A549 (cell line): ENCODE data around the gene SLC17A9. TPM values are rescaled to one million over a fixed set of nuclear protein-coding genes. Genes with fewer than 3 reads are reported as not detected.

ENCODE experiments used
- ATAC-seq, 2 experiments: fragments of 200-7000 bp in 1 of 2; fragments of >200 bp in 1 of 2; cut with Nextera tagmentation in 1 of 2; cut with Tn5 transposase in 1 of 2; 3 replicates each; pipeline versions ENCODE4 v1.8.0 to v1.9.1; 2018 to 2020; ENCODE audit warnings: mild to moderate bottlenecking in 1 of 2, moderate library complexity in 1 of 2
- CTCF ChIA-PET: fragments of 300-600 bp; sonication (Branson Sonifier 250); formaldehyde crosslinking; extraction: SDS; loops from one replicate; lab custom pipeline; 2021; ENCODE audit warnings: antibody characterized with exemption, inconsistent platforms; lab: Yijun Ruan, JAX
- POLR2A ChIA-PET: fragments of 350-600 bp; formaldehyde crosslinking; extraction: SDS; loops from one replicate; lab custom pipeline; 2021; ENCODE audit warnings: antibody characterized with exemption, inconsistent platforms; lab: Yijun Ruan, JAX
- DNase-seq, 2 experiments: peaks; one replicate each; pipeline versions ENCODE4 v3.0.0 to v3.0.0-alpha.2; 2011 to 2016; ENCODE audit warnings: low read depth in 1 of 2, low spot score in 1 of 2
- FAIRE-seq: peaks from 2 replicates; lab custom pipeline; 2011; peaks lifted over from hg19 to GRCh38; lab: Jason Lieb, UNC
- H3K27ac ChIP-seq, 2 experiments: fragments of >200 bp; sonication (Bioruptor Twin); formaldehyde crosslinking; 3 replicates each; pipeline ENCODE4 v1.5.1; 2016 to 2017
- H3K4me1 ChIP-seq: fragments of >200 bp; sonication (Bioruptor Twin); formaldehyde crosslinking; 3 replicates; pipeline ENCODE4 v1.6.1; 2016
- H3K4me2 ChIP-seq: fragments of >200 bp; sonication (Bioruptor Twin); formaldehyde crosslinking; 3 replicates; pipeline ENCODE4 v1.6.1; 2016
- H3K4me3 ChIP-seq: fragments of >200 bp; sonication (Bioruptor Twin); formaldehyde crosslinking; 3 replicates; pipeline ENCODE4 v1.5.1; 2016
- H3K9me3 ChIP-seq: fragments of >200 bp; sonication (Bioruptor Twin); formaldehyde crosslinking; 3 replicates; pipeline ENCODE4 v1.6.1; 2016
- ATOH8 ChIP-seq: fragments of 250-450 bp; sonication (Bioruptor Pico); IDR thresholded peaks from 2 replicates; pipeline ENCODE4 v1.5.0; 2020; ENCODE audit warnings: low read depth, mild to moderate bottlenecking, moderate library complexity
- BHLHE40 ChIP-seq: IDR thresholded peaks from 2 replicates; pipeline ENCODE4 v1.6.1; 2012; ENCODE audit warnings: low read depth, low read length, inconsistent platforms
- CBX2 ChIP-seq: fragments of 200-600 bp; sonication (generic); IDR thresholded peaks from 2 replicates; pipeline ENCODE4 v1.6.1; 2016; ENCODE audit warnings: low read depth, mild to moderate bottlenecking, borderline replicate concordance
- CHD4 ChIP-seq: fragments of 200-600 bp; sonication (generic); IDR thresholded peaks from 2 replicates; pipeline ENCODE4 v1.6.1; 2016; ENCODE audit warnings: antibody characterized with exemption, mild to moderate bottlenecking, borderline replicate concordance
- E2F6 ChIP-seq: IDR thresholded peaks from 2 replicates; pipeline ENCODE4 v1.6.1; 2012; ENCODE audit warnings: low read depth, borderline replicate concordance
- EHMT2 ChIP-seq: fragments of 200-600 bp; sonication (generic); IDR thresholded peaks from 2 replicates; pipeline ENCODE4 v1.6.1; 2016; ENCODE audit warnings: antibody characterized with exemption, low read depth, mild to moderate bottlenecking, moderate library complexity
- ELK1 ChIP-seq: fragments of 150-350 bp; IDR thresholded peaks from 2 replicates; pipeline ENCODE4 v1.6.1; 2014; ENCODE audit warnings: low read depth, mild to moderate bottlenecking, low read length
- EP300 ChIP-seq, 2 experiments: fragments of >200 bp; sonication (Bioruptor Twin); formaldehyde crosslinking; IDR thresholded peaks; 2 replicates in 1 of 2; 3 replicates in 1 of 2; pipeline ENCODE4 v1.6.1; 2016 to 2017
- FOXS1 ChIP-seq: fragments of 250-450 bp; sonication (Bioruptor Pico); IDR thresholded peaks from 2 replicates; pipeline ENCODE4 v1.5.0; 2020; ENCODE audit warnings: mild to moderate bottlenecking, moderate library complexity
- GATA3 ChIP-seq: IDR thresholded peaks from 2 replicates; pipeline ENCODE4 v1.6.1; 2012; ENCODE audit warnings: borderline replicate concordance
- HDAC2 ChIP-seq: fragments of 200-600 bp; sonication (generic); IDR thresholded peaks from 2 replicates; pipeline ENCODE4 v1.6.1; 2016
- HES2 ChIP-seq: fragments of >200 bp; sonication (Bioruptor Twin); formaldehyde crosslinking; IDR thresholded peaks from 2 replicates; pipeline ENCODE4 v1.6.1; 2016
- HOXA7 ChIP-seq: fragments of 250-450 bp; sonication (Bioruptor Pico); IDR thresholded peaks from 2 replicates; pipeline ENCODE4 v1.5.0; 2020; ENCODE audit warnings: mild to moderate bottlenecking, moderate library complexity
- HOXB13 ChIP-seq: fragments of 250-450 bp; sonication (Bioruptor Pico); IDR thresholded peaks from 2 replicates; pipeline ENCODE4 v1.5.0; 2020; ENCODE audit warnings: low read depth, mild to moderate bottlenecking, moderate library complexity
- JUN ChIP-seq, 2 experiments: fragments of >200 bp; sonication (Bioruptor Twin); formaldehyde crosslinking; IDR thresholded peaks; 2 replicates in 1 of 2; 3 replicates in 1 of 2; pipeline ENCODE4 v1.6.1; 2016 to 2017
- JUNB ChIP-seq: fragments of >200 bp; sonication (Bioruptor Twin); formaldehyde crosslinking; IDR thresholded peaks from 2 replicates; pipeline ENCODE4 v1.6.1; 2016
- KDM5A ChIP-seq: fragments of 200-600 bp; sonication (generic); IDR thresholded peaks from 2 replicates; pipeline ENCODE4 v1.6.1; 2016; ENCODE audit warnings: antibody characterized with exemption, mild to moderate bottlenecking
- MAFK ChIP-seq: fragments of 450-650 bp; IDR thresholded peaks from 2 replicates; pipeline ENCODE4 v1.6.1; 2014; ENCODE audit not compliant: partially characterized antibody
- MAX ChIP-seq: IDR thresholded peaks from 2 replicates; pipeline ENCODE4 v1.6.1; 2012
- POLR2AphosphoS2 ChIP-seq: conservative IDR thresholded peaks from 2 replicates; pipeline ENCODE4 v1.6.1; 2012; ENCODE audit warnings: low read length, improper control_type of control experiment, inconsistent platforms
- RFX5 ChIP-seq: fragments of 450-650 bp; IDR thresholded peaks from 2 replicates; pipeline ENCODE4 v1.7.1; 2014; ENCODE audit warnings: antibody characterized with exemption, mild to moderate bottlenecking, moderate library complexity
- SREBF2 ChIP-seq: fragments of 450-650 bp; IDR thresholded peaks from 2 replicates; pipeline ENCODE4 v1.6.1; 2014; ENCODE audit warnings: mild to moderate bottlenecking, moderate library complexity
- USF2 ChIP-seq: fragments of 450-650 bp; IDR thresholded peaks from 2 replicates; pipeline ENCODE4 v1.6.1; 2014; ENCODE audit warnings: antibody characterized with exemption
- ZC3H11A ChIP-seq: fragments of 450-650 bp; IDR thresholded peaks from 2 replicates; pipeline ENCODE4 v1.6.1; 2014; ENCODE audit warnings: antibody characterized with exemption, mild to moderate bottlenecking
- ZFP36 ChIP-seq: fragments of 450-650 bp; IDR thresholded peaks from 2 replicates; pipeline ENCODE4 v1.6.1; 2014; ENCODE audit warnings: borderline replicate concordance; ENCODE audit not compliant: partially characterized antibody
- ZNF302 ChIP-seq: fragments of 250-450 bp; sonication (Bioruptor Pico); IDR thresholded peaks from 2 replicates; pipeline ENCODE4 v1.9.0; 2021; ENCODE audit warnings: inconsistent platforms, mild to moderate bottlenecking, moderate library complexity
- WGBS: methylation state at CpG from one replicate; pipeline ENCODE4 v1.1.6; 2017; ENCODE audit errors: missing lambda C conversion rate; 5-methylcytosine and 5-hydroxymethylcytosine counted together
- polyA plus RNA-seq, 4 experiments: library from polyadenylated mRNA; depleted of rRNA in 3 of 4; stranded (reverse); fragments of >200 nt; fragmentation: RNase III in 1 of 4; extraction: RNeasy Plus Mini Kit Qiagen cat#74134 plus additional on column Dnase treatment in 1 of 4; gene quantifications; 2 replicates in 3 of 4; 3 replicates in 1 of 4; pipeline ENCODE4 v1.2.3, GENCODE V29; 2011 to 2017

The SLC17A9 gene
- polyA plus RNA-seq, 2 of the 4 experiments (the other 2 are of a cell fraction) = 0.05 TPM; not detected in 1

GRCh38 chr20:62995481-62995880 lies 43.0 kb downstream of the SLC17A9 start:
- Histone ChIP-seq H3K4me1 (no peaks in the 10 kb centered on the region), H3K4me2 (no peak overlapping the region), H3K9me3 (no peaks in the 10 kb centered on the region), H3K4me3 (no peak overlapping the region), H3K27ac (no peak overlapping the region)
- DNase-seq (no peak), FAIRE-seq (no peak), ATAC-seq (no peak)
- POLR2A ChIA-PET = no interaction called here
- TF ChIP-seq CBX2 (no peak), FOXS1 (CRISPR knock-in tag) (no peak), HES2 (no peak), ATOH8 (CRISPR knock-in tag) (no peak), JUN (IDR thresholded peaks at IDR 0.05) (no peak), JUNB (no peak), KDM5A (no peak), MAX (no peak), ZFP36 (no peak), EP300 (IDR thresholded peaks at IDR 0.05) (no peak), USF2 (no peak), BHLHE40 (no peak), HOXB13 (CRISPR knock-in tag) (no peak), HOXA7 (no peak), MAFK (no peak)
- CTCF ChIA-PET = interaction anchor here (7.5 kb wide), 1 partner anchor 14 kb away, joined by 44 read pairs; no protein-coding TSS in a partner anchor
- 44% methylated on average over 11 of the region's 11 CpGs for WGBS

- ChIA-PET POLR2A (no interaction called here), CTCF (interaction anchor here (7.5 kb wide), 1 partner anchor 13 kb away, joined by 44 read pairs; no protein-coding TSS in a partner anchor)
- no peaks in the 10 kb centered on the region for H3K9me3 ChIP-seq
- no peaks in the 10 kb centered on the region for H3K4me1 ChIP-seq
- FAIRE-seq = no peak
- no peak for DNase-seq
- H3K4me3 ChIP-seq = no peak overlapping the region
- TF ChIP-seq HOXB13 (CRISPR knock-in tag) (no peak), SREBF2 (no peak), RFX5 (no peak), EHMT2 (no peak), HDAC2 (no peak), POLR2AphosphoS2 (no peak), ZFP36 (no peak), KDM5A (no peak), ZNF302 (CRISPR knock-in tag) (no peak), ATOH8 (CRISPR knock-in tag) (no peak), ELK1 (no peak), GATA3 (no peak), USF2 (no peak), CBX2 (no peak), CHD4 (no peak), BHLHE40 (no peak), ZC3H11A (no peak), E2F6 (no peak)
- ATAC-seq = no peak
- WGBS = 48% methylated on average over 20 of the region's 25 CpGs
- no peak overlapping the region for H3K4me2 ChIP-seq
- no peak overlapping the region for H3K27ac ChIP-seq
These were observed 43.5 kb downstream of the SLC17A9 start for GRCh38 chr20:62995898-62996595.
